ENCODE measurements around the gene FBXO42.

Gene FBXO42

GRCh38 chr1:16326833-16327404, 25.4 kb downstream of the FBXO42 start:
- no peak for DNase-seq (ENCODE audit: insufficient read length, low spot score)
- FAIRE-seq = no peak

- no peak for FAIRE-seq
- no peak for DNase-seq (ENCODE audit: insufficient read length, low spot score)
Observed at GRCh38 chr1:16324456-16324890, 27.8 kb downstream of the FBXO42 start.

GRCh38 chr1:16321176-16321867, 31.0 kb downstream of the FBXO42 start:
- DNase-seq (ENCODE audit: insufficient read length, low spot score) (no peak), FAIRE-seq (no peak)

GRCh38 chr1:16318555-16318954, 33.7 kb downstream of the FBXO42 start:
- FAIRE-seq = no peak
- no peak for DNase-seq (ENCODE audit: insufficient read length, low spot score)

GRCh38 chr1:16315437-16315836, 36.8 kb downstream of the FBXO42 start:
- no peak for DNase-seq (ENCODE audit: insufficient read length, low spot score)
- FAIRE-seq = no peak

- FAIRE-seq (no peak), DNase-seq (ENCODE audit: insufficient read length, low spot score) (no peak)
Observed at GRCh38 chr1:16307222-16307621, 45.1 kb downstream of the FBXO42 start.

- DNase-seq (ENCODE audit: insufficient read length, low spot score) (no peak), FAIRE-seq (no peak)
Observed at GRCh38 chr1:16302709-16303627, 49.3 kb downstream of the FBXO42 start.

- DNase-seq (ENCODE audit: insufficient read length, low spot score) (no peak), FAIRE-seq (no peak)
Observed at GRCh38 chr1:16300436-16300835, 51.8 kb downstream of the FBXO42 start.

GRCh38 chr1:16298653-16299052, 53.6 kb downstream of the FBXO42 start:
- DNase-seq (ENCODE audit: insufficient read length, low spot score) = no peak
- FAIRE-seq = no peak

- FAIRE-seq (no peak), DNase-seq (ENCODE audit: insufficient read length, low spot score) (no peak)
Observed at GRCh38 chr1:16296643-16297042, 55.6 kb downstream of the FBXO42 start.

- FAIRE-seq = no peak
Observed at GRCh38 chr1:16294219-16295212, 57.8 kb downstream of the FBXO42 start.

GRCh38 chr1:16293538-16293937, 58.7 kb downstream of the FBXO42 start:
- no peak for DNase-seq (ENCODE audit: insufficient read length, low spot score)

More at GRCh38 chr1:16294219-16295212, 57.8 kb downstream of the FBXO42 start:
- DNase-seq (ENCODE audit: insufficient read length, low spot score) = no peak

GRCh38 chr1:16292739-16293138, 59.5 kb downstream of the FBXO42 start:
- DNase-seq (ENCODE audit: insufficient read length, low spot score) = no peak

More at GRCh38 chr1:16293538-16293937, 58.7 kb downstream of the FBXO42 start:
- FAIRE-seq = no peak

GRCh38 chr1:16289959-16290358, 62.3 kb downstream of the FBXO42 start:
- DNase-seq (ENCODE audit: insufficient read length, low spot score) = no peak
- no peak for FAIRE-seq

More at GRCh38 chr1:16292739-16293138, 59.5 kb downstream of the FBXO42 start:
- FAIRE-seq = no peak

GRCh38 chr1:16286122-16286521, 66.2 kb downstream of the FBXO42 start:
- no peak for FAIRE-seq
- no peak for DNase-seq (ENCODE audit: insufficient read length, low spot score)

- no peak for FAIRE-seq
- no peak for DNase-seq (ENCODE audit: insufficient read length, low spot score)
Observed at GRCh38 chr1:16281765-16282164, 70.5 kb downstream of the FBXO42 start.

- no peak for DNase-seq (ENCODE audit: insufficient read length, low spot score)
- no peak for FAIRE-seq
Observed at GRCh38 chr1:16279186-16279585, 73.1 kb downstream of the FBXO42 start.

GRCh38 chr1:16276302-16277030, 75.8 kb downstream of the FBXO42 start:
- no peak for FAIRE-seq

GRCh38 chr1:16275591-16275990, 76.7 kb downstream of the FBXO42 start:
- no peak for DNase-seq (ENCODE audit: insufficient read length, low spot score)
- FAIRE-seq = no peak

More at GRCh38 chr1:16276302-16277030, 75.8 kb downstream of the FBXO42 start:
- no peak for DNase-seq (ENCODE audit: insufficient read length, low spot score)
